T-helper 1 cell treated with Interleukin-12 subunit alpha and Interleukin-12 subunit beta and Interleukin-4 antibody, amounts not matched to agents 30 μg/mL and 1 μg/mL, for 36 hours (primary cell): Measurements from ENCODE around the gene HBQ1.
A peak's percentile ranks its signal among the peaks of the same experiment; 100 is the strongest.
"Not testable (repeated sequence)": the region's sequence is repeated elsewhere in the genome, so short reads cannot be mapped to it uniquely, and the experiment has no call there.

ENCODE experiments used
- H3K27ac Mint-ChIP-seq: one replicate; pipeline ENCODE4 v1.8.0; 2021; ENCODE audit warnings: mild to moderate bottlenecking, mixed read lengths
- H3K27me3 Mint-ChIP-seq: one replicate; pipeline ENCODE4 v1.8.0; 2021; ENCODE audit warnings: low read depth, mixed read lengths
- H3K36me3 Mint-ChIP-seq: one replicate; pipeline ENCODE4 v1.8.0; 2021; ENCODE audit warnings: low read depth, mixed read lengths
- H3K4me1 Mint-ChIP-seq: one replicate; pipeline ENCODE4 v1.8.0; 2021; ENCODE audit warnings: low read depth, mixed read lengths
- H3K4me3 Mint-ChIP-seq: one replicate; pipeline ENCODE4 v1.8.0; 2021; ENCODE audit warnings: mild to moderate bottlenecking, moderate library complexity, mixed read lengths
- H3K9me3 Mint-ChIP-seq: one replicate; pipeline ENCODE4 v1.8.0; 2021; ENCODE audit warnings: mixed read lengths

HBQ1 gene

DNA sequence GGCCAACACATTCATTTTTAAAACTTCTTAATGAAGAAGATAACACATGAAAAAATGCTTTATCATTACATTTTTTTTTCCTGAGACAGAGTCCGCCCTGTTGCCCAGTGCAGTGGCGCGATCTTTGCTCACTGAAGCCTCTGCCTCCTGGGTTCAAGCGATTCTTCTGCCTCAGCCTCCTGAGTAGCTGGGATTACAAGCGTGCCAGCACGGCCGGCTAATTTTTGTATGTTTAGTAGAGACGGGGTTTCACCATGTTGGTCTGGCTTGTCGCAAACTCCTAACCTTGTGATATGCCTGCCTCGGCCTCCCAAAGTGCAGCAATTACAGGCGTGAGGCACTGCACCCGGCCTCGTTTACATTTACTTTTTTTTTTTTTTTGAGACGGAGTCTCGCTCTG is 13.2 kb downstream of the HBQ1 start:
- Mint-ChIP-seq H3K4me1 (peaks cover 8% of the 10 kb centered on the region), H3K4me3 (no peak overlapping the region), H3K27me3 (no peaks in the 10 kb centered on the region), H3K36me3 (peaks cover 35% of the 10 kb centered on the region), H3K27ac (no peak overlapping the region), H3K9me3 (no peaks in the 10 kb centered on the region)

DNA sequence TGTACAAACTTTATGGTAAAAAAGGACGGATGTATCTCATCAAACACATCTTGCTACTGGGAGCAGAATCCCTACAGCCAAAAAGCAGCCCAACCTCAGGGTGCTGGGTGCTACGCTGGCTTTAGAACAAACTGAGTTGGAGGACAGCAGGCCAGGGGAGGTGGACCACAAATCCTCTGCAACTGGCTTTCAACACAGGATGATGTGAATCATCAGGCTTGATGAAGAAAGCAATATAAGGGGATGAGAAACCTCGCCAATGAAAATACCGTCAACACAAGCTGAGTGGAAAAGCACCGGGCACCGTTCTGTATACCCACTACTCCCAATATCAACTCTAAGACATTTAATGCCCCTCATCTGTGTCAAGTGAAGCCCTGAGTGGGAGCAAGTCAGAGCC is 14.3 kb downstream of the HBQ1 start:
- no peaks in the 10 kb centered on the region for H3K27me3 Mint-ChIP-seq

DNA sequence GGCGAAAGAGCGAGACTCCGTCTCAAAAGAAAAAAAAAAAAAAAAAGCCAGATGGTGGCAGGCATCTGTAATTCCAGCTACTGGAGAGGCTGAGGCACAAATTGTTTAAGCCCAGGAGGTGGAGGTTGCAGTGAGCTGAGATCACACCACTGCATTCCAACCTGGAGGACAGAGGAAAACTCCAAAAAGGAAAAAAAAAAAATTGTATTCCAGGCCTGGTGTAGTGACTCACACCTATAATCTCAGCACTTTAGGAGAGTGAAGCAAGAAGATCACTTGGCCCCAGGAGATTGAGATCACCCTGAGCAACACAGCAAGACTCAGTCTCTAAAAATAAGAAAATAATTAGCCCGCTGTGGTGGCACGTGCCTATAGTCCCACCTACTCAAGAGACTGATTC is 20.1 kb downstream of the HBQ1 start:
- Mint-ChIP-seq H3K36me3 (peaks cover 13% of the 10 kb centered on the region), H3K4me3 (no peak overlapping the region), H3K27me3 (no peaks in the 10 kb centered on the region), H3K4me1 (no peaks in the 10 kb centered on the region), H3K9me3 (no peaks in the 10 kb centered on the region), H3K27ac (no peak overlapping the region)

More for the DNA sequence above, 14.3 kb downstream of the HBQ1 start:
- H3K9me3 Mint-ChIP-seq: no peaks in the 10 kb centered on the region
- no peaks in the 10 kb centered on the region for H3K4me1 Mint-ChIP-seq
- no peak overlapping the region for H3K27ac Mint-ChIP-seq
- H3K36me3 Mint-ChIP-seq: peaks cover 30% of the 10 kb centered on the region
- H3K4me3 Mint-ChIP-seq: no peak overlapping the region

DNA sequence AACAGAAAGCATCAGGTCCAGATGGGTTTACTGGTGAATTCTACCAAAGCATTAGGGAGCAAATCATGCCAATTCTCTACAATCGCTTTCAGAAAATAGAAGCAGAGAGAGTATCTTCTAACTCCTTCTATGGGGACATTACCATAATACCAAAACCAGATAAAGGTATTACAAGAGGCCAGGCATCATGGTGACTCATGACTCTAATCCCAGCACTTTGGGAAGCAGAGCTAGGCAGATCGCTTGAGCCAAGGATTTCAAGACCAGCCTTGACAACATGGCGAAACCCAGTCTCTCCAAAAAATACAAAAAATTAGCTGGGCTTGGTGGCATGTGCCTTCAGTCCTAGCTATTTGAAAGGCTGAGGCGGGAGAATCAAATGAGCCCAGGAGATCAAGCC is 23.0 kb downstream of the HBQ1 start:
- Mint-ChIP-seq H3K9me3 (no peaks in the 10 kb centered on the region), H3K4me1 (peaks cover 11% of the 10 kb centered on the region), H3K4me3 (no peak overlapping the region), H3K27ac (no peak overlapping the region), H3K36me3 (peaks cover 23% of the 10 kb centered on the region), H3K27me3 (no peaks in the 10 kb centered on the region)

DNA sequence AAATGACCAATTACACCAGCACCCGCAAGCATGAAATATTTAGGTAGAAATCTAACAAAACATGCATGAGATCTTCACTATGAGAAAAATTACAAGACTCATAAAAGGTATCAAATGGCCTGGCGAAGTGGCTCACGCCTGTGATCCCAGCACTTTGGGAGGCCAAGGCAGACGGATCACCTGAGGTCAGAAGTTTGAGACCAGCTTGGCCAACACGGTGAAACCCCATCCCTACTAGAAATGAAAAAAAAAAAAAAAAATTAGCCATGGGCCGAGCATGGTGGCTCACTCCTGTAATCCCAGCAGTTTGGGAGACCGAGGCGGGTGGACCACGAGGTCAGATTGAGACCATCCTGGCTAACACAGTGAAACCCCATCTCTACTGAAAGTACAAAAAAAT is 23.8 kb downstream of the HBQ1 start:
- not testable (repeated sequence) for H3K9me3 Mint-ChIP-seq, H3K27me3 Mint-ChIP-seq, H3K4me3 Mint-ChIP-seq, H3K27ac Mint-ChIP-seq
- Mint-ChIP-seq H3K36me3 (peaks cover 25% of the 10 kb centered on the region), H3K4me1 (peaks cover 11% of the 10 kb centered on the region)

DNA sequence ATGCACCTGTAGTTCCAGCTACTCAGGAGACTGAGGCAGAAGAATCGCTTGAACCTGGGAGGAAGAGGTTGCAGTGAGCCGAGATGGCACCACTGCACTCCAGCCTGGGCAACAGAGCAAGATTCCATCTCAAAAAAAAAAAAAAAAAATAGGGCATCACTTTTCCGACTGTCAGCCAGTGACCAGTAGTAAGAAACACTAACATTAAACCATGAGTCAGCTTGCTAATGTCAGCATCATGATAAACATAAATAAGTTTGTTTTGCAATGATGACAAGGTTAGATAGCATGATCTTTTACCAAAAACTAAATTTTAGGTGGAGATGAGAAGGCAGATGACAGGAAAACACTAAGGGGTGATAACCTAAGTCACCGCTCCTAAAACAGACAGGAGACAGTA is 29.1 kb downstream of the HBQ1 start:
- not testable (repeated sequence) for H3K9me3 Mint-ChIP-seq, H3K27me3 Mint-ChIP-seq, H3K4me3 Mint-ChIP-seq, H3K27ac Mint-ChIP-seq
- H3K4me1 Mint-ChIP-seq: peaks cover 11% of the 10 kb centered on the region
- H3K36me3 Mint-ChIP-seq: peaks cover 27% of the 10 kb centered on the region

DNA sequence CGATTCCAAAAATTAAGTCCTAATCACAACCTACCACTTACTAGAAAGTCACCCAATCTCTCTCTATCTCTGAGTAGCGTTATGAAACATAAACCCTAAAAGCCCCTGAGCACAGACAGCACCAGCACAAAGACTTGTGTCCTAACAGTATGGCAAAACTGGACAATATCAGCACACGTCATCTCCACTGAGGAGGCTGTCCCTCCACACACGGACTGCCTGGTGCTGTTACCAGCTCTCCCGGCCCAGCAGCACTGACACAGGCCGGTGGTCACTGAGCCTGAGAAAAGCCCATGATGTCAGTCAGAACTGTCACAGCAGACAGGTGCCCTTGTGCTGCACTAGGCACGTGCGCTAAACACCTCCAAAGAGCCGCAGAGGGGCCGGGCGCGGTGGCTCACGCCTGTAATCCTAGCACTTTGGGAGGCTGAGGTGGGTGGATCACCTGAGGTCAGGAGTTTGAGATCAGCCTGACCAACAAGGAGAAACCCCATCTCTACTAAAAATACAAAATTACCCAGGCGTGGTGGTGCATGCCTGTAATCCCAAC is 31.4 kb downstream of the HBQ1 start:
- not testable (repeated sequence) for H3K27ac Mint-ChIP-seq, H3K4me1 Mint-ChIP-seq, H3K4me3 Mint-ChIP-seq, H3K27me3 Mint-ChIP-seq, H3K9me3 Mint-ChIP-seq
- H3K36me3 Mint-ChIP-seq: peaks cover 18% of the 10 kb centered on the region

DNA sequence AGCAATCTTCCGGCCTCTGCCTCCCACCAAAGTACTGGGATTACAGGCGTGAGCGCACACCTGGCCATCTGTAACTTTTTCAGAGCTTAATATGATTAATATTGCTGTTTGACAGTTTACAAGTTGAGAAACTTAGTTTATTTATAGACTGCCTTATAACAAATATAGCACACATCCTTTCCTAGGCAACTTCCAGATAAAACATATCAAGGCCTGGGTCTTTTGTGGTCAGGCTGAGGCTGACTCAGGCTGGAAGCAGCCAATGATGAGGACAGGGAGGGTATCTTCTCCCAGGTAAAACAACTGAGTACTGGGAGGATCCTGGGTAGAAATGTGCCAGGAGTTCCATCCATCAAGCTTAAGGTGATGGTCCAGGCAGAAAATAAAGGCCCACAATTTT is 32.7 kb downstream of the HBQ1 start:
- no peaks in the 10 kb centered on the region for H3K9me3 Mint-ChIP-seq
- no peak overlapping the region for H3K4me3 Mint-ChIP-seq
- H3K27ac Mint-ChIP-seq: no peak overlapping the region
- H3K36me3 Mint-ChIP-seq: peaks cover 17% of the 10 kb centered on the region
- no peaks in the 10 kb centered on the region for H3K27me3 Mint-ChIP-seq
- H3K4me1 Mint-ChIP-seq: peaks cover 1% of the 10 kb centered on the region

DNA sequence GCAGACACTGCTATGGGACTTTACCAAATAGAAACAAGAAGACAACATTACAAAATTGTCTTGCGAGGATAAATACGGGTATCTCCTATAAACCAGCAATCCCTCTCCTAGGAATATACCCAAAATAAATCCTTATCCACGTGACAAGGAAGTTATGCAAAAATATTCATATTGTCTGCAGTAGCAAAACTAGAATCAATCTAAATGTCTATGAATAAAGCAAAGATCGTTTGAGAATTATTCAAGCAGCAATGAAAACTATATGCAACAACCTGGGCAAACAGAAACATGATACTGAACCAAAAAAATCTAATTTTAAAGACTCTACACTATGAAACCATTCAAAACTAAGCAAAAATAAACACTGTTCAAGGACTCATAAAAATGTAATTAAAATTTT is 39.8 kb downstream of the HBQ1 start:
- Mint-ChIP-seq H3K4me3 (no peak overlapping the region), H3K27me3 (no peaks in the 10 kb centered on the region), H3K36me3 (peaks cover 16% of the 10 kb centered on the region), H3K27ac (no peak overlapping the region), H3K9me3 (no peaks in the 10 kb centered on the region), H3K4me1 (no peaks in the 10 kb centered on the region)

DNA sequence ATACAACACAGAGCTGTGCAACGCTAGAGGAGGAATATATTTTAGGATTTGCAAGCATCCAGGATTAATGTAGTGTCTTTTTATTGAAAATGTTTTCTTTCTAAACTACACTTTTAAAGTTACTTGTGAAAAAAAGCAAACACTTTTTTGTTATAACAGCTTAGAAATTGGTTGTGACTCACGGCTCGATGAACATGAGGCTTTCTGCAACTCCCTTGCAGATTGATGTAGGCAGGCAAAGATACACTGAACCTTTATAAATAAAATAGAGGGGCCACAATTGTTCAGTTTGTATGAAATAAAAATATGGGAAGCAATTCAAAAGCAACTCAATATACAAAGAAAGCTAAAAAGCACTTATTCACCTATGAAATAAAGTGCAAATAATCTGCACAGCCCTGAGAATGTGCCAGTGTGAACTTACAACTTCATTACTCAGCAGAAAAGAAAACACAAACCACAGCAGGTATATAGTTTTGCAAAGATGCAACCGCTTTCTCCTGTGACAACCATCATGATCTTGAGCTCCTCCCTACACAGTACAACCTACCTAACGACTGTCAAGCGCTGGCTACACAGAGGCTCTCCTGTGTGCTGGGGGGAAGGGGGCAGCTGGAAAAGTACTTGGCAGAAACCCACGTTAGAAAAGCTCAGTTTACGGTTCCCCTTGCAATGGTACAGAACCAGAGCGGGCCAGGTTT is 48.0 kb downstream of the HBQ1 start:
- peak overlapping the region; percentile 91 for H3K27ac Mint-ChIP-seq
- peak overlapping the region; percentile 94 for H3K4me3 Mint-ChIP-seq
- peaks cover 22% of the 10 kb centered on the region for H3K36me3 Mint-ChIP-seq
- no peaks in the 10 kb centered on the region for H3K9me3 Mint-ChIP-seq
- peaks cover 23% of the 10 kb centered on the region for H3K4me1 Mint-ChIP-seq
- no peaks in the 10 kb centered on the region for H3K27me3 Mint-ChIP-seq

DNA sequence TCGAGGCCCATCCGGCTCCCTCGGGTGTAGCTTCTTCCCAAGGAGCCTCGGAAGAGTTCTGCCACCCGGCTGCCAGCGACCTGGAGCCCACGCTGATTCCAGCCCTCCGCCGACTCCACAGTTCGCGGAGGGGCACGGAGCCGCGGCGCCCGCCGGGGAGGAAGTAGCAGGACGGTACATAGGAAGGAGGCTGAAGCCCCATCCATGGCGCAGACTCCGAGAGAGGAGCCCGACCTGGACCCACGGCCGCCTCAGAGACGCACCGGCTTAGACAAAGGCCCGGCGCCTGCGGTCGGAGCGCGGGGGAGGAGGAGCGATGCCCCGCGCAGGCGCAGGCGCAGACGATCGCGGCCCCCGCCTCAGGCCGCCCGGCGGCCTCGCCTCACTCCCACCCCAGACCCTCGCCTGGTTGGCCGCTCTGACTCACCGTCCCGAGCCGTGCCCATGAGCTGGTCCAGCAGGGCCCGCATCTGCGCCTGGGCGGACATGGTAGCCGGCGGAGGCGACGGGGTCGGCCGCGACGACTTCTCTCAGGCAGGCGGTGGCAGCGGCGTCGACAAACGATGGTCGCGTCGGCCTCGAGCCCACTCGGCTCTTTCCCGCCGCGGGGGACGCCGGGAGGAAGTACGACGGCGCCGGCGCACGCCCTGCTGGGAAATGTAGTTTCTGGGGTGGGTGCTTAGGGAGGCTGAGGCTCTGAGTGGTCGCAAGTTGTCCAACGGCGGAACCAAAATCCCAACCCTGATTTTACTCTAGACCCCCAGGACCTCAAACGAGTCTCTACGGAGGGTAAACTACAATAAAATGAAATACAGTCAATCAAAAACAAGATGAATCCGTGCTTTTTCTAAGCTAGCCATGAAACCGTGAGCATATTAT is 48.8 kb downstream of the HBQ1 start, which contains the start of gene LUC7L:
LUC7L (minus strand) TSS at position 598 of the 879 bp plus-strand sequence; CDS start at position 488, 110 bp downstream.
- peaks cover 23% of the 10 kb centered on the region for H3K4me1 Mint-ChIP-seq
- H3K9me3 Mint-ChIP-seq: no peaks in the 10 kb centered on the region
- no peaks in the 10 kb centered on the region for H3K27me3 Mint-ChIP-seq
- H3K36me3 Mint-ChIP-seq: peaks cover 21% of the 10 kb centered on the region
- H3K27ac Mint-ChIP-seq: peak within 1 kb of the TSS; percentile 91
- peak within 1 kb of the TSS; percentile 94 for H3K4me3 Mint-ChIP-seq

DNA sequence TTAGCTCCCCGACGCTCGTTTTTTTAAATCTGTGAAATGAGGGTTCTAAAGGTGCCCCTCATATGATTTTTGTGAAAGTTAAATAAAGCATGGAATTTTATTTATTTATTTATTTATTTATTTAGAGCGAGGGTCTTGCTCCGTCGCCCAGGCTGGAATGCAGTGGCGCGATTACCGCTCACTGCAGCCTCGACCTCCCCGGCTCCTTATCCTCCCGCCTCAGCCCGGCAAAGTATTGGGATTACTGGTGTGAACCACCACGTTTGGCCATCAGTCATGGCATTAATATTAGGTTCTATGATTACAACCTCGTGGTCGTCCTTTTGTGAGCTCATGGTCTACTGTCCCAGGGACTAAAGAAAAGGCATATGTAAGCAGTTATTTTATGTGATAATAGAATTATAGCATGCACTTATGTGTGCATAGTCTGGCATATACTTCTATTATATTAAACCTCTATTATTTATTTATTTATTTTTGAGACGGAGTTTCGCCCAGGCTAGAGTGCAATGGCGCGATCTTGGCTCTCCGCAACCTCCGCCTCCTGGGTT is 49.5 kb downstream of the HBQ1 start:
- peak overlapping the region; percentile 88 for H3K27ac Mint-ChIP-seq
- H3K4me1 Mint-ChIP-seq: peaks cover 27% of the 10 kb centered on the region
- H3K36me3 Mint-ChIP-seq: peaks cover 21% of the 10 kb centered on the region
- no peaks in the 10 kb centered on the region for H3K9me3 Mint-ChIP-seq
- no peaks in the 10 kb centered on the region for H3K27me3 Mint-ChIP-seq
- peak overlapping the region; percentile 78 for H3K4me3 Mint-ChIP-seq

DNA sequence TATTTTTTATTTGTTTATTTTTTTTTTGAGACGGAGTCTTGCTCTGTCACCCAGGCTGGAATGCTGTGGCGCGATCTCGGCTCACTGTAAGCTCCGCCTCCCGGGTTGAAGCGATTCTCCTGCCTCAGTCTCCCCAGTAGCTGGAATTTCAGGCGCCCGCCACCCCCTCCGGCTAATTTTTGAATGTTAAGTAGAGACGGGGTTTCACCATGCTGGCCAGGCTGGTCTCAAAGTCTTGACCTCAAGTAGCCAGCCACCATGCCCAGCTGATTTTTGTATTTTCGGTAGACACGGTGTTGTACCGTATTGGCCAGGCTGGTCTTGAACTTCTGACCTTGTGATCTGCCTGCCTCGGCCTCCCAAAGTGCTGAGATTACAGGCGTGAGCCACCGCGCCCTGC is 50.1 kb downstream of the HBQ1 start:
- not testable (repeated sequence) for H3K4me3 Mint-ChIP-seq, H3K27me3 Mint-ChIP-seq, H3K9me3 Mint-ChIP-seq, H3K27ac Mint-ChIP-seq
- peaks cover 21% of the 10 kb centered on the region for H3K36me3 Mint-ChIP-seq
- H3K4me1 Mint-ChIP-seq: peaks cover 31% of the 10 kb centered on the region
